ENCODE measurements around the gene DNAAF5.

DNAAF5 gene

GRCh38 chr7:768881-769504 lies 42.5 kb downstream of the DNAAF5 start:
- no peak for DNase-seq (ENCODE audit: low read depth)

- no peak for DNase-seq (ENCODE audit: low read depth)
Measured at GRCh38 chr7:770336-770735, 43.8 kb downstream of the DNAAF5 start.

DNA sequence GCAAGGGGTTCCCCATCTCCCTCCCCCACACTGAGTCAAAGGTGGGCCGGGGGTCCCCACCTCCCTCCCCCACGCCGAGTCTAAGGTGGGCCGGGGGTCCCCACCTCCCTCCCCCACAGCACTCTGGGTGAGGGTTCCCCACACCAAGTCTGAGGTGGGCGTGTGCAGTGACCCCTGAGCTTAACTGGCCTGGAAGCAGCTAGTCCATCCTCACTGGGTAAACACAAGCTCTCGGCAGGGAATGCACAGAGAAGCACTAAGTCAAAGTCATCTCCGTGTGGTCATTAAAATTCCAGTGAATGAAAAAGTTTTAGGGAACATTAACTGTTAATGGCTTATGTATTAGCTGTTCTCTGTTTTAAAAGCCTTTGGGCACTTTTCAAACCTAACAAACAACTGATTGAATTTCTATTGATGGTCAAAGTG lies 44.3 kb downstream of the DNAAF5 start:
- no peak for DNase-seq (ENCODE audit: low read depth)

GRCh38 chr7:771234-772004 lies 44.9 kb downstream of the DNAAF5 start:
- no peak for DNase-seq (ENCODE audit: low read depth)

DNA sequence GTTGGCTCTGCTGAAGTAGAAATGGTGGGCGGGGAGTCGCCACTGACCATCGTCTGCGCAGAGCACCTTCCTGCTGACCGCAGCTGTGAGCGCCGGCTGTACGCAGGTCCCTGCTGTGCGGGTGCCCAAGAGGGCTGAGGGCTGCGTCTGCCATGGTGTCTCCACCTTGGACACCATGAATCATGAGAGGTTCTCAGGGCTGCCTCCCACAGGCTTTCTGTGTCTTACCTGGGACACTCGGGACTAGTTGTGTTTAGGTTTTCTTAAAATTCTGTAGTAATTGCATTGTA lies 45.5 kb downstream of the DNAAF5 start:
- no peak for DNase-seq (ENCODE audit: low read depth)

GRCh38 chr7:772392-772791 lies 45.9 kb downstream of the DNAAF5 start:
- DNase-seq (ENCODE audit: low read depth), result no peak

DNA sequence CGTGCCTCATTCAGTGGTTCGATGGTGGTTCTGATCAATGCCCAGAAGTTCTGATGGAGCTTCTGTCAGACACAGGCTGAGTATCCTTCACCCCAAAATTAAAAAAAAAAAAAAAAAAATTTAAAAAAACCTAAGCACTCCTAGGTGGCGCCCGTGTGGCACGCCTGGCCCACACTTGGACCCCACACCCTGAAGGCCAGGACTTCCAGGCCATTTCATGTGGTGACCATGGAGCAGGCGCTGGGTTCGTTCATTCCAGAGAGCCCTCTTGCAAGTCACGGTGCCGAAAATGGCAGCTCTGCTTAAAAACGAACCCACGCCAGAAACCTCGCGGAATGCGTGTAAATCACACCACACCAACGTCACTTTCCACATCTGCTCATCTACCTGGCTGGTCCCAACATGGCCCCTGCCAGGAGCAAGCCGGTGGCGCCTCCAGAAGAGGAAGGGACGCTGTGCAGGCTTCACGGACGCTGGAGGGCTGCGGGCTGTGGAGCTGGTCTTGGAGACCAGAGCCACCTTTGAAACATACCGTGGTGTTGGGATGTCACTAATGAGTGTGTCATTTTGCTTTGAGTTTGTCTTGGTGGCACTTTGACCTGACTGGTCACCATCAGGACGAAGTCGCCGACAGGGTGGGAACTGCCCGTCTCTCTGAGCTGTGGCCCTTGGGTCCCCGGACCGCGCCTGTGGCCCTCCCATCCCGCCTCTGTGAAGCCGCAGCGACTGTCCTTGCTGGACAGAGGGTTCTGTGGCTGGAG lies 46.5 kb downstream of the DNAAF5 start:
- no peak for DNase-seq (ENCODE audit: low read depth)

GRCh38 chr7:773622-773915 lies 47.1 kb downstream of the DNAAF5 start:
- DNase-seq (ENCODE audit: low read depth), result no peak

- peak; percentile 65 for DNase-seq (ENCODE audit: low read depth)
Measured at GRCh38 chr7:774161-775109, 47.9 kb downstream of the DNAAF5 start.

DNA sequence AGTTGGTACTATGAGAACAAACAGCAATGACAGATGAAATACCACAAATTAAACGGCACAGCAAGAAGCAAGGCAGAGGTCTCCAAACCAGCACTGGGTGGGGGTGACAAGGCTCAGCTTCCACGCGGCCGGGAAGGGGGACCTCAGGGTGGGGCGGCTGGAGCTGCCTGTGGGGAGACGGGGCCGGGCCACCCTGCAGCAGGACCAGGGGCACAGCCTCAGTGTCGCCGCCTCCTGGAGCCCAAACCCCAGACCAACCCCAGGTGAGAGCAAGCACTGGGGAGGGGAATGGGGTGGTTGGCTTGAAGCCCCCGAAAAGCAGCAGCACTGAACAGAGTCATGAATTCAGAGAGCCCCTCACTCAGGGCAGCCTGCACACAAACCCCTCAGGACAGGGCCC lies 49.9 kb downstream of the DNAAF5 start:
- no peak for DNase-seq (ENCODE audit: low read depth)

GRCh38 chr7:776992-777727 lies 50.7 kb downstream of the DNAAF5 start:
- no peak for DNase-seq (ENCODE audit: low read depth)

DNA sequence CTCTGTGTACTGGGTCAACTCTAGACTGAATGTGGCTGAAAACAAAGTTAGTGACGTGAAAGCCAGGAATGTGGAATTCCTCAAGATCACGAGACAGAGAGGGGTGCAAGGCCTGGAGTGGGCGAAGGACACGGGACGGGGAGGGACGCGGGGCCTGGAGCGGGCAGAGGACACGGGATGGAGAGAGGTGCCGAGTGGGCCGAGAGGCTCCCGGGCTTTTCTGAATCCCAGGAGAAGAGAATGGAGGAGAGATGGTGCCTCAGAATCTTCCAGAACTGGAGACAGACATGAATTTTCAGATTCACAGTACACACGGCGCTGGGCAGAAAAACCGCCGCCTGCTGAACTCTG lies 51.2 kb downstream of the DNAAF5 start:
- DNase-seq (ENCODE audit: low read depth), result no peak

DNA sequence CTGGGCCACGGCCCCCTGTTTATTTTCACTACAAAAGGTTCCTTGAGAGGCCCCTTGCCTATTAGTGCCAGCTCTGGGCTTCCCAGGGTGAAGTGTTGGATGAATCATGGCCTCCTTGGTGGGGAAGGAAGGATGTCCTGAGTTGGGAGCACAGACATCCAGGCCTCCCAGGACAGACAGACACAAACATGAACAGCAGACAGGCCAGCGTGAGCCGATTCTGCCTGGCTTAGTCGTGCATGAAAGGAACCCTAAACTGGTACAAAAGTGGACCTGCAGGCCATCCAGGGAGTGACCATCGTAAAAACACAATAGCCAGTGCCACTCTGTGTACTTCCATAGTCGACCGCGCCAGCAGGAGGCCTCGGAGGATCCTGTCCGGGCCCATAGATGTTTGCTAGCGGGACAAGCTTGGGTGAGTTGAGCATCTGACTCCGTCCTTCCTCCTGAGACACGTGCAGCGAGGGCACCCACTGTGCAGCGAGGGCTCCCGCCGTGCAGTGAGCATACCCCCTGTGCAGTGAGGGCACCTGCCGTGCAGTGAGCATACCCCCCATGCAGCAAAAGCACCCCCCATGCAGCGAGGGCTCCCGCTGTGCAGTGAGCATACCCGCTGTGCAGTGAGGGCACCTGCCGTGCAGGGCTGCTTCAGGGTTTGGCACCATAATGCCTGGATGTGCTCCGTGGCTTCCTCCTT lies 51.9 kb downstream of the DNAAF5 start:
- DNase-seq (ENCODE audit: low read depth), result no peak

GRCh38 chr7:778968-779451 lies 52.5 kb downstream of the DNAAF5 start:
- DNase-seq (ENCODE audit: low read depth), result no peak

- DNase-seq (ENCODE audit: low read depth), result no peak
Measured at GRCh38 chr7:779480-779879, 53.0 kb downstream of the DNAAF5 start.

DNA sequence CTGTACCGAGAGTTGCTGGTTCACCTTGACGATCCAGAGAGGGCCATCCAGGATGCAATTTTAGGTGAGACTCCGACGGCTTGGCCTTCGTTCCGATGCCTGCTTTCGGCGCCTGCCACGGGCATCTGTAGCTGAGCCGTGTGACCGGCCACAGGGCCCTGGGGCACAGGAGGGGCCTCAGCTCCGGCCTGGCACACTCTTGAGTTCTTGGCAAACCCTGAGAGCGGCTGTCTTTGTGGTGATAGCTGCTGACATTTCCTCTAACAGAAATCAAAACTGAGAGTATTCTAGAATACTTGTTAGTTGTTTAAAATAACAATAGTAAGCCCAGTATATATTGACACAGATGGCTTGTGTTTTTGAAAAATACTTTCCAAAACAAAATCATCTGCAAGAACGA lies 53.6 kb downstream of the DNAAF5 start:
- no peak for DNase-seq (ENCODE audit: low read depth)

GRCh38 chr7:780516-780915 lies 54.0 kb downstream of the DNAAF5 start:
- no peak for DNase-seq (ENCODE audit: low read depth)

DNA sequence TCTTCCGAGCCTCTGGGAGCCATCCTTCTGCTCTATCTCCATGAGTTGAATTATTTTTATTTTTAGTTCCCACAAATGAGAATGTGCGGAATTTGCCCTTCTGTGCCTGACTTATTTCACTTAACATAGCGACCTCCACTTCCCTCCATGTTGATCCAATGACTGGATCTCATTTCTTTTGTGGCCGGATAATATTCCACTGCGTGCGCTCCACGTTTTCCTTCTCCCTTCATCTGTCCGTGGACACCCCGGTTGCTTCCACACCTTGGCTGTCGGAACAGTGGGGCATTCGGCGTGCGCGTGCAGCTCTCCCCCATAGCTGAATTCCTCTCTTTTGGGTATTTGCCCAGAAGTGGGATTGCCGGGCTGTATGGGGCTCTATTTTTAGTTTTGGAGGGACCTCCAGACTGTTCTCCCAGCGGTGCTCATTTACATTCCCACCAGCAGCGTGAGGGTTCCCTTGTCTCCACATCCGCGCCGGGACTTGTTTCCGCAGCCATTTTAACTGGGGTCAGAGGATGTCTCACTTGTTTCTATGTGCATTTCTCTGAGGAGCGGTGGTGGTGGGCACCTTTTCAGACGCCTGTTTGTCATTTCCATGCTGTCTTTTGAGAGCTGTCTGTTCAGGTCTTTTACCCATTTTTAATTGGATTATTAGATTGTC lies 54.8 kb downstream of the DNAAF5 start:
- no peak for DNase-seq (ENCODE audit: low read depth)

DNA sequence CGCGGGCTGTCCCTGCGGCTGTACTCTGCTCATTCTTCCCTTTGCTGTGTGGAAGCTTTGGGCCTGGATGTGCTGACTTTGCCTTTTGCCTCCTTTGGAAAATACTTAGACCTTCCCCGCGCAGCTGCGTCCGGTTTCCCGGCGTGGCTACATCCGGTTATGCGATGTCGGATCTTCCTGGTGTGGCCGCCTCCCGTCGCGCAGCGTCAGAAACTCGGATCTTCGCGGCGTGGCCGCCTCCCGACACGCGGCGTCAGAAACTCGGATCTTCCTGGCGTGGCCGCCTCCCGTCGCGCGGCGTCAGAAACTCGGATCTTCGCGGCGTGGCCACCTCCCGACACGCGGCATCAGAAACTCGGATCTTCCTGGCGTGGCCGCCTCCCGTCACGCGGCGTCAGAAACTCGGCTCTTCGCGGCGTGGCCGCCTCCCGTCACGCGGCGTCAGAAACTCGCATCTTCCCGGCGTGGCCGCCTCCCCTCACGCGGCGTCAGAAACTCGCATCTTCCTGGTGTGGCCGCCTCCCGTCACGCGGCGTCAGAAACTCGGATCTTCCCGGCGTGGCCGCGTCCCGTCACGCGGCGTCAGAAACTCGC lies 55.5 kb downstream of the DNAAF5 start:
- DNase-seq (ENCODE audit: low read depth), result no peak

Data from activated T-cell treated with anti-CD3 and anti-CD28 coated beads for 48 hours (primary cell).